Activated T-helper 17 cell treated with anti-CD3 and anti-CD28 coated beads, Interleukin-2, amount 50 U/mL, for 72 hours (primary cell): Measurements from ENCODE around the gene ERVK3-1. TPM values are rescaled to one million over a fixed set of nuclear protein-coding genes. Genes with fewer than 3 reads are reported as not detected.

Experiments used
- ATAC-seq: fragments of 150-1000 bp; cut with Tn5 transposase; replicated peaks from 2 replicates; pipeline ENCODE4 v1.10.0; 2021; ENCODE audit warnings: mild to moderate bottlenecking, moderate library complexity
- H3K27ac Mint-ChIP-seq: one replicate; pipeline ENCODE4 v1.8.0; 2022; ENCODE audit warnings: mixed read lengths
- H3K27me3 Mint-ChIP-seq: one replicate; pipeline ENCODE4 v1.8.0; 2022; ENCODE audit warnings: mixed read lengths
- H3K36me3 Mint-ChIP-seq: one replicate; pipeline ENCODE4 v1.8.0; 2022; ENCODE audit warnings: low read depth, mild to moderate bottlenecking, mixed read lengths
- H3K4me1 Mint-ChIP-seq: one replicate; pipeline ENCODE4 v1.8.0; 2022; ENCODE audit warnings: mixed read lengths
- H3K4me3 Mint-ChIP-seq: one replicate; pipeline ENCODE4 v1.8.0; 2022; ENCODE audit warnings: mild to moderate bottlenecking, mixed read lengths
- H3K9me3 Mint-ChIP-seq: one replicate; pipeline ENCODE4 v1.8.0; 2022; ENCODE audit warnings: mixed read lengths
- total RNA-seq, 2 donors: library from RNA; stranded (reverse); gene quantifications; one replicate each; pipeline ENCODE4 v1.2.3, GENCODE V29; 2022

ERVK3-1 gene
- total RNA-seq, 2 donors from 2014 or later, result 38.5 to 57.8 TPM

DNA sequence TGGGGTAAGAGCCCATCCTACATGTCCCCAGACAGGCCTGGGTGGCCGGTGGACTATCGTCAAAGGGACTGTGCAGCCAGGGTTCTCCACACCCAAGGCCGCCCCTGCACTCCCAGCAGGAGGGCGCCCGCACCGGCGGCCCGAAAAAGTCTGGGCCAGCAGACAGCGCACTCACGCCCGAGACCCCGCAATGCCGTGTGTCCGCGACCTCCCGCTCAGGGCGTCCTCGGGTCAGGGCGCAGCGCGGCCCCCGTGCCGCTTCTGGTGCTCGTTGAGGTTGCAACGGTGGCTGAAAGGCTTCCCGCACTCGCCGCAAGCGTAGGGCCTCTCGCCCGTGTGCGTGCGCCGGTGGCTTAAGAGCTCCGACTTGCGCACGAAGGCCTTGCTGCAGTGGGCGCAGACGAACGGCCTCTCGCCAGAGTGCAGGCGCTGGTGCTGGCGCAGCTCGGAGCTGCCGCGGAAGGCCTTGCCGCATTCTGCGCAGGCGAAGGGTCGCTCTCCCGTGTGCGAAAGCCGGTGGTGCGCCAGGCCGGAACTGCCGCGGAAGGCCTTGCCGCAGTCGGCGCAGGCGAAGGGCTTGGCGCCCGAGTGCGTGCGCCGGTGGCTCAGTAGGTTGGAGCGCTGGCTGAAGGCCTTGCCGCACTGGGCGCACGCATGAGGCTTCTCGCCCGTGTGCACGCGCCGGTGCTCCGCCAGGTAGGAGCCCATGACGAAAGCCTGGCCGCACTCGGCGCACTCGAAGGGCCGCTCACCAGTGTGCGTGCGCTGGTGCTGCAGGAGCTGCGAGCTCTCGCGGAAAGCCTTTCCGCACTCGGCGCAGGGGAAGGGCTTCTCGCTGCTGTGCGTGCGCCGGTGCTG, 51.0 kb downstream of the ERVK3-1 start:
- H3K9me3 Mint-ChIP-seq, result no peaks in the 10 kb centered on the region
- H3K36me3 Mint-ChIP-seq, result no peaks in the 10 kb centered on the region
- peaks cover 4% of the 10 kb centered on the region for H3K4me1 Mint-ChIP-seq
- H3K27me3 Mint-ChIP-seq, result no peaks in the 10 kb centered on the region
- no peak overlapping the region for H3K27ac Mint-ChIP-seq
- peak overlapping the region; percentile 26 for H3K4me3 Mint-ChIP-seq
- ATAC-seq, result peak; percentile 54

DNA sequence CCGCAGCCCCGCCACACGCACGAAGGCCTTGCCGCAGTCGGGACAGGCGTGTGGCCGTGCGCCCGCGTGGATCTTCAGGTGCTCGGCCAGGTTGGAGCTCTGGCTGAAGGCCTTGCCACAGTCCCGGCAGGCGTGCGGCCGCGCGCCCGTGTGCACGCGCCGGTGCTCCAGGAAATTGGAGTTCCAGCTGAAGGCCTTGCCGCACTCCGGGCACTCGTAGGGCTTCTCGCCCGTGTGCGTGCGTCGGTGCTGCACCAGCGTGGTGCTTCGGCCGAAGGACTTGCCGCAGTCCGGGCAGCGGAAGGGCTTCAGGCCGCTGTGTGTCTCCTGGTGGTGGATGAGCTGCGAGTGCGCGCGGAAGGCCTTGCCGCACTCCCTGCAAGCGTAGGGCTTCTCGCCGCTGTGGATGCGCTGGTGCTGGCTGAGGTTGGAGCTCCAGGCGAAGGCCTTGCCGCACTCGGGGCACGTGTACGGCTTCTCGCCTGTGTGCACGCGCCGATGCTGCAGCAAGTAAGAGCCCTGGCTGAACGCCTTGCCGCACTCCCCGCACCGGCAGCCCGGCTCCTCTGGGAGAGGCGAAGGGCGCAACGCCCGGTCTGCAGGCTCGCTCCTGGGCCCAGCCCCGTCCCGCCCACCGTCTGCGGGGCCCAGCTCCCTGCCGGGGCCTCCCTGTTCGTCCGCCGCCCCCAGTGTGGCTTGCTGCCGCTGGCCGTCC, 51.7 kb downstream of the ERVK3-1 start:
- no peak overlapping the region for H3K4me3 Mint-ChIP-seq

GRCh38 chr19:58357481-58358145, 52.4 kb downstream of the ERVK3-1 start:
- Mint-ChIP-seq H3K27me3 (no peaks in the 10 kb centered on the region), H3K27ac (no peak overlapping the region), H3K36me3 (no peaks in the 10 kb centered on the region), H3K4me3 (no peak overlapping the region), H3K9me3 (no peaks in the 10 kb centered on the region), H3K4me1 (no peaks in the 10 kb centered on the region)
- no peak for ATAC-seq

More for the DNA sequence above, 51.7 kb downstream of the ERVK3-1 start:
- H3K27me3 Mint-ChIP-seq, result no peaks in the 10 kb centered on the region
- H3K36me3 Mint-ChIP-seq, result no peaks in the 10 kb centered on the region
- no peak for ATAC-seq
- peaks cover 4% of the 10 kb centered on the region for H3K4me1 Mint-ChIP-seq
- no peak overlapping the region for H3K27ac Mint-ChIP-seq
- H3K9me3 Mint-ChIP-seq, result no peaks in the 10 kb centered on the region

- Mint-ChIP-seq H3K27me3 (no peaks in the 10 kb centered on the region), H3K27ac (peak overlapping the region; percentile 93), H3K4me1 (no peaks in the 10 kb centered on the region), H3K36me3 (no peaks in the 10 kb centered on the region), H3K9me3 (no peaks in the 10 kb centered on the region), H3K4me3 (peak overlapping the region; percentile 95)
- ATAC-seq, result peak; percentile 45
These were observed 56.7 kb downstream of the ERVK3-1 start for GRCh38 chr19:58361900-58362271.

DNA sequence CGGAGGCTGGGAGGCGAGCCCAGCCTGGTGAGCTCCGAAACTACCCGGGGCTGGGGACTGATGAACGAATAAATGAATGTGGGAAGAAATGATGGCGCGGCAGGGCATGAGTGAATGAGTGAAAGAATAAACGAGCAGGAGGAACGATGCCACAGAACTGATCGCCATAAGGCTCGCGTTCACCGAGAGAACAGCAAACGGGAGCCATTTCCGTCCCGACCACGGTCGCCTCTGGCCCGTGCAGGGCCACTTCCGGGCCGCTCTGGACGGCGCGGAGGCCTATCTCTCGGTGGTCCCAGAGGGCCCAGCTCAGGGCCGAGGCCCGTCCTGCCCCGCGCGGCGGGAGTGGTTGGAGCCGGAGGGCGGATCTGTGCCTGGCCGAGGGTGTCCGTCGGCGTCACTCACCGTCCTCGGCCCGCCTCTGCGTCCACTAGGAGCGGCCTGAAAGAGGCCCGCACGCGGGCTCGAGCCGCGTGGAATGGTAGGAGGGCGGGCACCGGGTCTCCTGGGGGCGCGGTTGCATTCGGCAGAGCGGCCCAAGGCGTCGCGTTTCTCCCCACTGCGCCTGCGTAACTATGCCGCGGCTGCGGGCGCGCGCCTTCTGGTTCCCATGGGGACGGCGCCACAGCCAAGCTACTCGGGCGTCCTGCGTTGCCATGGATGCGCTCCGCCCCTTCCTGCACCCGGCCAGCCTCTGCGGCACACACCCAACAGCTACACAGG, 57.3 kb downstream of the ERVK3-1 start, which contains the start of gene ZNF497:
TSS of gene ZNF497 (minus strand) at position 480 of the 723 bp plus-strand sequence. CDS start 5,116 bp downstream, outside the sequence.
- Mint-ChIP-seq H3K27me3 (no peaks in the 10 kb centered on the region), H3K4me1 (no peaks in the 10 kb centered on the region), H3K9me3 (no peaks in the 10 kb centered on the region), H3K4me3 (peak within 1 kb of the TSS; percentile 95), H3K36me3 (no peaks in the 10 kb centered on the region), H3K27ac (peak within 1 kb of the TSS; percentile 93)
- peak; percentile 98 for ATAC-seq

GRCh38 chr19:58364146-58364545, 59.0 kb downstream of the ERVK3-1 start:
- ATAC-seq, result no peak
- no peak overlapping the region for H3K4me3 Mint-ChIP-seq
- H3K36me3 Mint-ChIP-seq, result no peaks in the 10 kb centered on the region
- no peaks in the 10 kb centered on the region for H3K4me1 Mint-ChIP-seq
- no peaks in the 10 kb centered on the region for H3K9me3 Mint-ChIP-seq
- H3K27ac Mint-ChIP-seq, result no peak overlapping the region
- H3K27me3 Mint-ChIP-seq, result no peaks in the 10 kb centered on the region

Other genes with a start within 250 kb of the ERVK3-1 start
- under 1 TPM in 1 of 2 donors, not detected in 1; 0.34 TPM for gene ZNF135, start 246.1 kb upstream of the ERVK3-1 start, total RNA-seq
- 10 to 100 TPM; 15.9 to 20.1 TPM for gene ZSCAN18, start 207.1 kb upstream of the ERVK3-1 start, total RNA-seq
- 1 to 10 TPM; 3.8 to 7.0 TPM for gene ZNF329, start 154.6 kb upstream of the ERVK3-1 start, total RNA-seq
- gene ZNF274, start 122.3 kb upstream of the ERVK3-1 start, total RNA-seq, result 10 to 100 TPM; 18.5 to 29.1 TPM
- 10 to 100 TPM; 43.4 to 44.6 TPM for gene ZNF544, start 76.5 kb upstream of the ERVK3-1 start, total RNA-seq
- gene ZNF8, start 26.4 kb upstream of the ERVK3-1 start, total RNA-seq, result 1 to 10 TPM; 3.7 to 4.6 TPM
- 1 to 10 TPM; 4.3 to 6.1 TPM for gene ZSCAN22, start 21.6 kb downstream of the ERVK3-1 start, total RNA-seq
- gene A1BG, start 48.1 kb downstream of the ERVK3-1 start, total RNA-seq, result 10 to 100 TPM; 12.4 to 15.4 TPM
- 1 to 10 TPM; 1.7 to 1.8 TPM for gene ZNF497, start 57.4 kb downstream of the ERVK3-1 start, total RNA-seq
- gene ZNF837, start 75.7 kb downstream of the ERVK3-1 start, total RNA-seq, result 1 to 10 TPM; 1.1 to 1.9 TPM
- 1,000 to 10,000 TPM; 1,376 to 1,435 TPM for gene RPS5, start 81.9 kb downstream of the ERVK3-1 start, total RNA-seq
- under 1 TPM in 1 of 2 donors, not detected in 1; 0.64 TPM for gene RNF225, start 90.3 kb downstream of the ERVK3-1 start, total RNA-seq
- gene ZNF584, start 103.3 kb downstream of the ERVK3-1 start, total RNA-seq, result 1 to 10 TPM; 9.0 to 9.8 TPM
- gene ZNF132, start 134.8 kb downstream of the ERVK3-1 start, total RNA-seq, result 1 to 10 TPM; 2.1 to 3.8 TPM
- 1 to 10 TPM; 8.8 to 8.9 TPM for gene ZNF324B, start 146.2 kb downstream of the ERVK3-1 start, total RNA-seq
- 1 to 10 TPM; 7.3 to 7.6 TPM for gene ZNF324, start 161.7 kb downstream of the ERVK3-1 start, total RNA-seq
- 1 to 10 TPM; 5.8 to 6.2 TPM for gene ZNF446, start 171.0 kb downstream of the ERVK3-1 start, total RNA-seq
- gene SLC27A5, start 206.6 kb downstream of the ERVK3-1 start, total RNA-seq, result 10 to 100 TPM; 14.4 to 15.6 TPM
- gene ZBTB45, start 214.4 kb downstream of the ERVK3-1 start, total RNA-seq, result 10 to 100 TPM; 11.0 to 14.3 TPM
- 100 to 1,000 TPM; 336 to 455 TPM for gene TRIM28, start 238.7 kb downstream of the ERVK3-1 start, total RNA-seq
- gene CHMP2A, start 249.7 kb downstream of the ERVK3-1 start, total RNA-seq, result 10 to 100 TPM; 79.0 to 95.8 TPM